Keratinocyte (primary cell): Measurements from ENCODE around the gene HOXD10. TPM values are rescaled to one million over a fixed set of nuclear protein-coding genes. Genes with fewer than 3 reads are reported as not detected.

Experiments
- DNase-seq: peaks from one replicate; pipeline ENCODE4 v3.0.0-alpha.2; 2011; ENCODE audit warnings: low read depth, missing footprints, low spot score
- FAIRE-seq: peaks from 2 replicates; lab custom pipeline; 2011; peaks lifted over from hg19 to GRCh38; lab: Jason Lieb, UNC
- H2AFZ ChIP-seq: 2 replicates; pipeline ENCODE4 v1.6.0; 2012; ENCODE audit warnings: low read length, control low read depth, inconsistent platforms; ENCODE audit not compliant: control insufficient read depth
- H3K27ac ChIP-seq: 2 replicates; pipeline ENCODE4 v1.5.1; 2011; ENCODE audit warnings: low read length; ENCODE audit not compliant: control insufficient read depth, insufficient read depth
- H3K27me3 ChIP-seq: 3 replicates; pipeline ENCODE4 v1.6.0; 2011; ENCODE audit warnings: low read length; ENCODE audit not compliant: control insufficient read depth, insufficient read depth; ENCODE audit errors: extremely low read depth
- H3K36me3 ChIP-seq, 2 experiments: 2 replicates in 1 of 2; 3 replicates in 1 of 2; pipeline ENCODE4 v1.5.1; 2011; ENCODE audit warnings: low read length in 2 of 2, mild to moderate bottlenecking in 1 of 2; ENCODE audit not compliant: control insufficient read depth in 2 of 2, insufficient read depth in 2 of 2; ENCODE audit errors: extremely low read depth in 1 of 2
- H3K4me1 ChIP-seq: 3 replicates; pipeline ENCODE4 v1.5.1; 2011; ENCODE audit warnings: low read length; ENCODE audit not compliant: control insufficient read depth, insufficient read depth; ENCODE audit errors: extremely low read depth
- H3K4me2 ChIP-seq: 3 replicates; pipeline ENCODE4 v1.6.0; 2011; ENCODE audit warnings: low read depth, low read length; ENCODE audit not compliant: control insufficient read depth, insufficient read depth; ENCODE audit errors: extremely low read depth
- H3K4me3 ChIP-seq, 3 experiments: fragments of 200-600 bp in 1 of 3; sonication (generic) in 1 of 3; 2 replicates in 2 of 3; 3 replicates in 1 of 3; pipeline ENCODE4 v1.5.1; 2011 to 2016; ENCODE audit warnings: low read length in 3 of 3, mild to moderate bottlenecking in 3 of 3, control low read depth in 2 of 3, inconsistent platforms in 1 of 3, low read depth in 1 of 3, mixed read lengths in 1 of 3, mixed run types in 1 of 3, moderate library complexity in 1 of 3; ENCODE audit not compliant: control insufficient read depth in 2 of 3, insufficient read depth in 2 of 3; ENCODE audit errors: extremely low read depth in 1 of 3
- H3K79me2 ChIP-seq: 2 replicates; pipeline ENCODE4 v1.6.0; 2012; ENCODE audit warnings: low read length; ENCODE audit not compliant: control insufficient read depth, insufficient read depth
- H3K9ac ChIP-seq: 3 replicates; pipeline ENCODE4 v1.6.0; 2011; ENCODE audit warnings: low read length; ENCODE audit not compliant: control insufficient read depth, insufficient read depth; ENCODE audit errors: extremely low read depth
- H3K9me1 ChIP-seq: 3 replicates; pipeline ENCODE4 v1.6.0; 2011; ENCODE audit warnings: low read length; ENCODE audit not compliant: control insufficient read depth, insufficient read depth; ENCODE audit errors: extremely low read depth
- H3K9me3 ChIP-seq: 2 replicates; pipeline ENCODE4 v1.5.1; 2012; ENCODE audit warnings: low read depth, low read length; ENCODE audit not compliant: control insufficient read depth
- H4K20me1 ChIP-seq: 3 replicates; pipeline ENCODE4 v1.6.0; 2011; ENCODE audit warnings: low read length; ENCODE audit not compliant: control insufficient read depth, insufficient read depth; ENCODE audit errors: extremely low read depth
- CTCF ChIP-seq, 3 experiments: IDR thresholded peaks in 1 of 3; conservative IDR thresholded peaks in 1 of 3; optimal IDR thresholded peaks in 1 of 3; 2 replicates in 2 of 3; 3 replicates in 1 of 3; pipeline versions ENCODE3 to v1.5.1; 2011; ENCODE audit warnings: low read length in 3 of 3, mild to moderate bottlenecking in 3 of 3, moderate library complexity in 2 of 3, control low read depth in 1 of 3, inconsistent platforms in 1 of 3; ENCODE audit not compliant: insufficient read depth in 2 of 3; ENCODE audit errors: extremely low read depth in 1 of 3
- EZH2 ChIP-seq: IDR thresholded peaks from one replicate; pipeline ENCODE4 v1.6.1; 2012; ENCODE audit warnings: inconsistent platforms, mild to moderate bottlenecking, low read length, moderate library complexity
- dilution Hi-C: fragments of 300-500 bp; cut with MboI; formaldehyde crosslinking; loops from one replicate; pipeline ENCODE4 v1.7.0; 2020; ENCODE audit warnings: low sequenced_read_pairs; ENCODE audit not compliant: extremely low pct_ligation_motif_present
- polyA plus RNA-seq, 5 experiments: library from polyadenylated mRNA; depleted of rRNA in 3 of 5; stranded (reverse) in 3 of 5; stranded (forward) in 1 of 5; unstranded in 1 of 5; fragments of >200 nt; gene quantifications; 1 replicate in 1 of 5; 2 replicates in 3 of 5; 3 replicates in 1 of 5; pipeline versions ENCODE4 v1.2.1 to v1.2.3, GENCODE V29; 2011 to 2012; ENCODE audit warnings: missing spikeins in 2 of 5, low read depth in 1 of 5, low replicate concordance in 1 of 5

The HOXD10 gene
- polyA plus RNA-seq, 1 donor (not counting 4 experiments of a cell fraction or from before 2014, with no cell fraction given), result not detected

GRCh38 chr2:176125772-176126054, 9.1 kb downstream of the HOXD10 start:
- H3K9ac ChIP-seq, result no peak overlapping the region
- H3K9me3 ChIP-seq, result no peaks in the 10 kb centered on the region
- H3K4me3 ChIP-seq, result no peak overlapping the region
- H3K4me1 ChIP-seq, result no peaks in the 10 kb centered on the region
- no peak overlapping the region for H2AFZ ChIP-seq
- no peaks in the 10 kb centered on the region for H3K9me1 ChIP-seq
- H3K4me2 ChIP-seq, result no peak overlapping the region
- H3K27me3 ChIP-seq, result peaks cover 96% of the 10 kb centered on the region
- no peak for FAIRE-seq
- dilution Hi-C loops, result no loop called here
- H3K79me2 ChIP-seq, result no peaks in the 10 kb centered on the region
- TF ChIP-seq CTCF (optimal IDR thresholded peaks at IDR 0.05 in 1 of 3, IDR thresholded peaks at IDR 0.05 in 1 of 3, conservative IDR thresholded peaks at IDR 0.05 in 1 of 3; ENCODE audit: extremely low read depth in 1 of 3, insufficient read depth in 2 of 3, low read length in 3 of 3) (no peak), EZH2 (peak; percentile 31)
- H3K27ac ChIP-seq, result no peak overlapping the region
- no peak for DNase-seq
- no peaks in the 10 kb centered on the region for H4K20me1 ChIP-seq
- no peaks in the 10 kb centered on the region for H3K36me3 ChIP-seq

DNA sequence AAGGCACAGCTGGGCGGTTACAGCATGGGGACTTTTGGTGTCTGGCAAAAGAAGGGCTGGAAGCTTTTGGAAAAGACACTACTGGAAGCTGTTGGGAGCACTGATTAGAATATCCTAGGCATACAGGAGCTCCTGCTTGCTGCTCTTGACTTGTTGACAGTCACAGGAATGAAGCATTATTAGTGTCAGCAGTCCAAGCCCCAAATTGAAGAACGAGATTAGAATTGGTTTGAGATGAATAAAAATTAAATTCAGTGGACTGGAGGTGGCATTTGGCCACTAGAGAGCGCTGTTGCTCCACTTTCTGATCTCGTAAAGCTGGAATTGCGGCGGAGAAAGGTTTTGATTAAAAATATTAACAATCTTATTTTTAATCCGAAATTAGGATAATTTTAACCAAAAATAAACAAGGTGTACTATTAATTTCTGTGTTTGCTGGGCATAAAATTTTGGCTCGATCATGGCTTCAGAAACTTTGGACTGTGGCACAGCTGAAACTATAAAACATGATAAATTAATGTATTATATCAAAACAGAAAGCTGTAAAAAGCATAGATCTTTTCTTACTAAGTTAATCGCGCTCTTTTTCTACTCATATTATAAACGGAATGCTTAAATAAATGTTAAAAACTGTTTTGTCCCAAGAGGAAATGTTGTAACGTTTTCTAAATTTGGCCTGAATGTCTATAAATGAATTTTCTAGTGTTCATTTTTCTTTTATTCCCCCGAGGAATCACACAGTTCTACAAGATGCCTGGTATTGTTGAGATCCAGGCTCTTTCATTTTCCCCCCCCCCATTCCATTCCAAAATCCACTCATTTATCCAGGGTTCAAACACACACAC, 10.6 kb downstream of the HOXD10 start:
- Histone ChIP-seq H4K20me1 (no peaks in the 10 kb centered on the region), H2AFZ (no peak overlapping the region), H3K79me2 (no peaks in the 10 kb centered on the region), H3K9me3 (no peaks in the 10 kb centered on the region), H3K4me3 (no peak overlapping the region), H3K27me3 (peaks cover 94% of the 10 kb centered on the region), H3K4me2 (no peak overlapping the region), H3K27ac (no peak overlapping the region), H3K4me1 (no peaks in the 10 kb centered on the region), H3K9me1 (no peaks in the 10 kb centered on the region), H3K9ac (no peak overlapping the region), H3K36me3 (no peaks in the 10 kb centered on the region)
- dilution Hi-C loops, result no loop called here
- FAIRE-seq (no peak), DNase-seq (no peak)
- TF ChIP-seq CTCF (optimal IDR thresholded peaks at IDR 0.05 in 1 of 3, IDR thresholded peaks at IDR 0.05 in 1 of 3, conservative IDR thresholded peaks at IDR 0.05 in 1 of 3; ENCODE audit: extremely low read depth in 1 of 3, insufficient read depth in 2 of 3, low read length in 3 of 3), result peak; percentile 58 to 74 (median 70)
- no peak for TF ChIP-seq EZH2
